GM12878 (cell line): ENCODE results near the gene IMMP2L. TPM values are rescaled to one million over a fixed set of nuclear protein-coding genes. Genes with fewer than 3 reads are reported as not detected.

Experiments
- ATAC-seq: fragments of 200-7000 bp; cut with Tn5 transposase; 3 replicates; pipeline ENCODE4 v1.9.1; 2020; ENCODE audit warnings: mild to moderate bottlenecking, moderate library complexity
- BruUV-seq: library from RNA; stranded (reverse); fragments of 400-500 nt; replicated peaks from 2 replicates; lab custom pipeline; 2021; lab: Mats Ljungman, UMichigan
- CTCF ChIA-PET: fragments of 300-600 bp; sonication (Branson Sonifier 250); formaldehyde crosslinking; extraction: SDS; loops from one replicate; lab custom pipeline; 2021; ENCODE audit warnings: inconsistent platforms; lab: Yijun Ruan, JAX
- POLR2A ChIA-PET: fragments of 350-600 bp; formaldehyde crosslinking; extraction: SDS; loops from one replicate; lab custom pipeline; 2021; ENCODE audit warnings: inconsistent platforms; lab: Charles Lee
- RAD21 ChIA-PET: fragments of 300-600 bp; sonication (Branson Sonifier 250); formaldehyde crosslinking; loops from one replicate; lab custom pipeline; 2023; ENCODE audit warnings: antibody characterized with exemption; ENCODE audit not compliant: unreplicated experiment; lab: Charles Lee
- SMC1A ChIA-PET: fragments of 300-600 bp; sonication (Branson Sonifier 250); formaldehyde crosslinking; loops from one replicate; lab custom pipeline; 2023; ENCODE audit not compliant: unreplicated experiment, uncharacterized antibody; lab: Charles Lee
- DNase-seq: peaks from one replicate; pipeline ENCODE4 v3.0.0-alpha.2; 2011; ENCODE audit warnings: low read depth, low spot score
- FAIRE-seq: peaks from 3 replicates; lab custom pipeline; 2011; peaks lifted over from hg19 to GRCh38; lab: Jason Lieb, UNC
- H2AFZ ChIP-seq: 2 replicates; pipeline ENCODE4 v1.6.0; 2011; ENCODE audit warnings: low read depth, low read length, control low read depth; ENCODE audit not compliant: control insufficient read depth
- H3K27ac ChIP-seq: 2 replicates; pipeline ENCODE4 v1.5.1; 2011; ENCODE audit warnings: control low read depth; ENCODE audit not compliant: control insufficient read depth, insufficient read depth
- H3K27me3 ChIP-seq, 2 experiments: replicated peaks in 1 of 2; 2 replicates each; pipeline versions ENCODE4 v1.6.0 to v1.6.1; 2011; ENCODE audit warnings: low read length in 1 of 2; ENCODE audit not compliant: control insufficient read depth in 2 of 2, insufficient read depth in 2 of 2
- H3K36me3 ChIP-seq, 2 experiments: 2 replicates each; pipeline ENCODE4 v1.5.1; 2011; ENCODE audit warnings: low read length in 1 of 2; ENCODE audit not compliant: control insufficient read depth in 2 of 2, insufficient read depth in 2 of 2
- H3K4me1 ChIP-seq: 2 replicates; pipeline ENCODE4 v1.6.1; 2011; ENCODE audit warnings: mild to moderate bottlenecking, low read length, moderate library complexity, mixed read lengths; ENCODE audit not compliant: control insufficient read depth, insufficient read depth
- H3K4me2 ChIP-seq: 2 replicates; pipeline ENCODE4 v1.6.0; 2011; ENCODE audit warnings: control low read depth; ENCODE audit not compliant: control insufficient read depth, insufficient read depth
- H3K4me3 ChIP-seq: fragments of 200-600 bp; sonication (generic); 2 replicates; pipeline ENCODE4 v1.5.1; 2016
- H3K79me2 ChIP-seq: 2 replicates; pipeline ENCODE4 v1.6.0; 2011; ENCODE audit warnings: low read length; ENCODE audit not compliant: control insufficient read depth, insufficient read depth
- H3K9ac ChIP-seq: 2 replicates; pipeline ENCODE4 v1.8.0; 2011; ENCODE audit warnings: low read length, control low read depth, mixed read lengths; ENCODE audit not compliant: control insufficient read depth, insufficient read depth
- H3K9me3 ChIP-seq: replicated peaks from 3 replicates; pipeline ENCODE4 v1.5.1; 2011; ENCODE audit warnings: mild to moderate bottlenecking, low read length; ENCODE audit not compliant: control insufficient read depth, insufficient read depth
- H4K20me1 ChIP-seq: 2 replicates; pipeline ENCODE4 v1.6.0; 2011; ENCODE audit not compliant: control insufficient read depth, insufficient read depth
- CREM ChIP-seq: IDR thresholded peaks from 2 replicates; pipeline ENCODE4 v1.6.1; 2014; ENCODE audit warnings: antibody characterized with exemption, low read depth
- SREBF2 ChIP-seq: IDR thresholded peaks from 2 replicates; pipeline ENCODE4 v1.6.1; 2012; ENCODE audit warnings: mild to moderate bottlenecking, low read length
- WGBS: methylation state at CpG from one replicate; pipeline ENCODE4 v1.1.6; 2016; ENCODE audit warnings: low lambda C conversion rate; ENCODE audit not compliant: insufficient replicate concordance, insufficient coverage; ENCODE audit errors: missing lambda C conversion rate; 5-methylcytosine and 5-hydroxymethylcytosine counted together
- in situ Hi-C: fragments of 300-500 bp; cut with MboI; formaldehyde crosslinking; loops from 9 replicates; pipeline ENCODE4 v1.14.3; 2018; ENCODE audit warnings: mixed read lengths
- intact Hi-C: fragments of 100-400 bp; cut with micrococcal nuclease; formaldehyde crosslinking; loops from one replicate; pipeline ENCODE4 v1.14.2; 2022; ENCODE audit not compliant: unreplicated experiment
- polyA plus RNA-seq, 11 experiments: library from polyadenylated mRNA; depleted of rRNA in 4 of 11; unstranded in 6 of 11; stranded (reverse) in 5 of 11; fragments of >200 nt; fragmentation: Nextera tagmentation in 4 of 11; fragmentation: Illumina TruSeq in 1 of 11; extraction: Ambion mirVana in 4 of 11; extraction: Trizol in 1 of 11; gene quantifications; 1 replicate in 1 of 11; 2 replicates in 10 of 11; pipeline versions ENCODE4 v1.2.1 to v1.2.3, GENCODE V29; 2011 to 2016; ENCODE audit warnings: inconsistent platforms in 2 of 11, missing spikeins in 2 of 11, low read depth in 1 of 11
- total RNA-seq, 4 experiments: library from RNA; depleted of rRNA in 3 of 4; stranded (reverse); fragments of >200 nt in 3 of 4; fragmentation: Illumina TruSeq in 1 of 4; extraction: Trizol in 1 of 4; gene quantifications; 2 replicates each; pipeline versions ENCODE4 v1.2.1 to v1.2.3, GENCODE V29; 2013 to 2021
- TF ChIP-seq, protein P1 (sequence below): fragments of 450-650 bp; IDR thresholded peaks from 2 replicates; pipeline ENCODE4 v1.6.1; 2018; ENCODE audit warnings: borderline replicate concordance, mild to moderate bottlenecking; ENCODE audit not compliant: partially characterized antibody

IMMP2L gene
- total and polyA plus RNA-seq, 10 of the 15 experiments (the other 5 are each of a cell fraction or from before 2014, with no cell fraction given) = 12.6 to 46.3 (median 19.6) TPM

- TF ChIP-seq, protein P1, sequence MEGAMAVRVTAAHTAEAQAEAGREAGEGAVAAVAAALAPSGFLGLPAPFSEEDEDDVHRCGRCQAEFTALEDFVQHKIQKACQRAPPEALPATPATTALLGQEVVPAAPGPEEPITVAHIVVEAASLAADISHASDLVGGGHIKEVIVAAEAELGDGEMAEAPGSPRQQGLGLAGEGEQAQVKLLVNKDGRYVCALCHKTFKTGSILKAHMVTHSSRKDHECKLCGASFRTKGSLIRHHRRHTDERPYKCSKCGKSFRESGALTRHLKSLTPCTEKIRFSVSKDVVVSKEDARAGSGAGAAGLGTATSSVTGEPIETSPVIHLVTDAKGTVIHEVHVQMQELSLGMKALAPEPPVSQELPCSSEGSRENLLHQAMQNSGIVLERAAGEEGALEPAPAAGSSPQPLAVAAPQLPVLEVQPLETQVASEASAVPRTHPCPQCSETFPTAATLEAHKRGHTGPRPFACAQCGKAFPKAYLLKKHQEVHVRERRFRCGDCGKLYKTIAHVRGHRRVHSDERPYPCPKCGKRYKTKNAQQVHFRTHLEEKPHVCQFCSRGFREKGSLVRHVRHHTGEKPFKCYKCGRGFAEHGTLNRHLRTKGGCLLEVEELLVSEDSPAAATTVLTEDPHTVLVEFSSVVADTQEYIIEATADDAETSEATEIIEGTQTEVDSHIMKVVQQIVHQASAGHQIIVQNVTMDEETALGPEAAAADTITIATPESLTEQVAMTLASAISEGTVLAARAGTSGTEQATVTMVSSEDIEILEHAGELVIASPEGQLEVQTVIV = no peak
- TF ChIP-seq, all 136 proteins: peak for 0
Observed at GRCh38 chr7:110842796-110843195, 719.5 kb downstream of the IMMP2L start (continued).

DNA sequence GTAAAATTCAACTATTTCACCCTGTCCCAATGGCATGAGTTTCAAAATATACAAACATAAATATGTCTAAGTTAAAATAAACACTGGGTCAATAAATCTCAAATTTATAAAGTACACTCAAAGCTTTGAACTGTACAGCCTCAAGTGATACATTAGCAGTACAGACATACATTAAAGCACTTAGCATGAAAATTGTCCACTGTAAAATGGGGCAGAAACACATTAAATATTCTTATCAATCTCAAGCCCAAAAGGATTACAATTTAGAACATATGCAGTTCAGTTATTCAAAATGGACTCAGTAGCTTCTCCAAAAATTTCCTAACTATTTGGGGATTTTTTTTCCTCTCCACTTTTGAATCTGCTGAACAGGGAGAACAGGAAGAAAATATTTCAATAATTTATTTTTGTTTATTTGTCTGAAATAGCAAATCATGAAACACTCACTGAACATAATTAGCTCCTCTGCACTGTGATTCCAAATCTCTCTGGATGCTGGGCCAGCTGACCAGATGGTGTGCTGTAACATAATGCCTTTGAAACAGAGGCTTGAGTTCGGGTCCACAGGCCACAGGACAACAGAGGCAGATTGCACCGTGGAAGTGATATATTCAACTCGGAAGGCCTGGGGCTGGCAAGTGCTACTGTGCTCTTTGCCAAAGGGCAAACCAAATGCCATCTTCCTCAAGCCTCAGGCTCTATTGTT is 720.3 kb downstream of the IMMP2L start:
- RAD21 ChIA-PET = no interaction called here
- CTCF ChIA-PET = no interaction called here
- ATAC-seq = no peak
- in situ Hi-C loops = no loop called here
- Histone ChIP-seq H3K36me3 (no peaks in the 10 kb centered on the region), H3K4me3 (no peak overlapping the region), H3K9me3 (no peaks in the 10 kb centered on the region)
- WGBS = 49% methylated on average over 3 of the region's 3 CpGs
- BruUV-seq = no TSS peak
- TF ChIP-seq CREM (no peak), SREBF2 (no peak)
- TF ChIP-seq, all 136 proteins: peak for 0
- Histone ChIP-seq H3K27me3 (no peaks in the 10 kb centered on the region), H3K4me1 (no peaks in the 10 kb centered on the region), H3K79me2 (no peaks in the 10 kb centered on the region), H4K20me1 (no peaks in the 10 kb centered on the region), H3K4me2 (no peak overlapping the region), H2AFZ (no peak overlapping the region), H3K9ac (no peak overlapping the region), H3K27ac (no peak overlapping the region)
- FAIRE-seq = no peak
- intact Hi-C loops = no loop called here
- DNase-seq = no peak
- ChIA-PET POLR2A (no interaction called here), SMC1A (no interaction called here)
